Measurements from ENCODE around the gene LYPD6B.

LYPD6B gene

DNA sequence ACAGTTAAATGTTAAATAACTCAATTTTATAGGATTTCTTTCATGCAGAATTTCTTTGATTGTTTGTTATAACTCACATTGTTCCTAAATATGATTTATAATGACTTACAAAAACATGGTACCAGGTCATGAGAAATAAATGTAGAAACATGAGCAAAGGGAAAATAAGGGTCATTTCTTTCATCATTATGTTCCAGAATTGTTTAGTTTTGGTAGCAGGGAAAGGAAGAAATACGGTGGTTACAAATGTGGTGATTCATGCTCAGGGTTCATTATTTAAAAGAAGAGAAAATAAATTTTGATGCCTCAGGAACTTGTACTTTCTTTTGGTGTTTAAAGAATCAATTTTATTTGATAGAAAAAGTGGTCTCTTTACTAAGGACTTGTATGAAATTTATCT is 4.4 kb downstream of the LYPD6B start:
- no peak for DNase-seq

DNA sequence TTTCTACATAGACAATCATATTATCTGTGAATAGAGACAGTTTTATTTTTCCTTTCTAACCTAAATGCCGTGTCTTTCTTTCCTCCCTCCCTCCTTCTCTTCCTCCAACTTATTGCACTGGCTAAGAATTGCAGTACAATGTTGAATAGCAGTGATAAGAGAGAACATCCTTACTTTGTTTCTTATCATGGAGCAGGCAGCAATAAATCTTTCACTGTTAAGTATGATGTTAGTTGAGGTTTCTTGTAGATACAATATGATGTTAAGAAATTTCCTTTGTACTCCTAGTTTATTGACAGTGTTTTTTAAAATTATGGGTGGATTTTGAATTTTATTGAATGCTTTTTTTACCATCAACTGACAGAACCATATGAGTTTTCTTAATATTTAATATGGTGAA is 6.0 kb downstream of the LYPD6B start:
- no peak for DNase-seq

- no peak for DNase-seq
These were observed 8.6 kb downstream of the LYPD6B start for GRCh38 chr2:149047118-149047517.

DNA sequence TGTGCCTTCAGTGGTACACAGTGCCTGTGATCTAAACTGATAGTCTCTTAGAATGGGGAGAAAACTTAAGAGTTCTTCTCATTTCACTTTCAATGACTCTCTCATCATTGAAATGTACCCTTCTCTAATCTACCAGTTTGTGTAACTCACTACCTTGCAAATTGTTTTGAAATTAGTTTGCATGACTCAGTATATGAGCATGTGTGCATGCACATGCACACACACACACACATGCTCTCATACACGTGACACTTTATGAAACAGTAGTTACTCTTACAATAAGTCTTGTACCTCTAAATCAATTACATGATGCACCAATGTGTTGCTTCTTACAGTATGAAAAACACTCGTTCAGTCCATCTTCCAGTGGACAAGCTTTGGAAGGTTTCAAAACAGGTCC is 10.6 kb downstream of the LYPD6B start:
- no peak for DNase-seq

GRCh38 chr2:149050188-149050587 is 11.7 kb downstream of the LYPD6B start:
- DNase-seq = no peak

GRCh38 chr2:149055751-149056150 is 17.3 kb downstream of the LYPD6B start:
- DNase-seq = no peak

DNA sequence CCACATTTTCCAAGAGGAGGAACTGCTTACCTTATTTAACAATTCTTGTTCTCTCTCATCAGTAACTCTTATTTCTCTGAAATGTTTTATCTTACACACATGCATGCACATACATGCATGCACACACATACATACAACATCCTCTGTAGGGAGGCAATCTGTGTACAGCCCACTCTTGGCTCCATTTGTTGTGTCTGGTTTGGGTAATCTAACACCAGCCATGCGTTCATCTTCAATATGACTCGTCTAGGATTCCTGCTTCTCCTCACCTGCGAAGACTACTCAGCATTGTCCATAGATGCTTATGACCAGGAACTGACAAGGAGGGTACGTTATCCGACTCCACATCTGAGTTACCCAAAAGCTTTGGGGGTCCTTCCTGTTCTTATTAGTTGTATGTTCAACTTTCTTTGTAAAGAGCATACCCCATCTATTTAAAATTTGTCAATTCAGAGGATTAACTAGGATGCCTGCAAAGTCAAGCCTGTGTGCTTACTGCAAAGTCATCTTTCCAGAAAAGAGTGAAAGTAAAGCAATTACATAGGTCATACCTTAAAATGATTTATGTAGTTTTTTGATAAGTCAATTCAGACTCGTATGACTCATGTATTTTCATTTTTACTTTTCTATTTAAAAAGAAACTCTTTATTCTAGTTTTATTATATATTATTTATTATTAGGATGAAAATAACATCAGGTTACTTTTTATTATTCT is 18.2 kb downstream of the LYPD6B start:
- DNase-seq = no peak

- no peak for DNase-seq
These were observed 18.9 kb downstream of the LYPD6B start for GRCh38 chr2:149057401-149057800.

DNA sequence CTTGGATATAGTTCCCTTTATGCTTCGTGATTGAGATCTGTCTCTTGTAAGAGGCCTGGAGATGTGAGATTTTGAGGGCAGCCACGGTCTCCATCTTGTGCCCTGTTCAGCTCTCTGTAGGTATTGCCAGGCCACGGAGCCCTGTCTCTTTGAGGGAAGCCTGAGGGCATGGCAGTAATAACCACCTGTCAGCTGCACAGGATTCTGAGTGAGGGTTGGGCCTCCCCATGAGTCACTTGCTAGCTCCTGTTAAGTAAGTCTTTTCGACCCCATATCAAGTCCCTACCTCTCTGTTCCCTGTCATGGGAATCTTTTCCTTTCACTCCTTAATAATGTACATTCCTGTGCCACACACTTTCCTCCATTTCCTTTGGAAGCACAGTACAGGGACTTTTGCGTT is 20.4 kb downstream of the LYPD6B start:
- no peak for DNase-seq

DNA sequence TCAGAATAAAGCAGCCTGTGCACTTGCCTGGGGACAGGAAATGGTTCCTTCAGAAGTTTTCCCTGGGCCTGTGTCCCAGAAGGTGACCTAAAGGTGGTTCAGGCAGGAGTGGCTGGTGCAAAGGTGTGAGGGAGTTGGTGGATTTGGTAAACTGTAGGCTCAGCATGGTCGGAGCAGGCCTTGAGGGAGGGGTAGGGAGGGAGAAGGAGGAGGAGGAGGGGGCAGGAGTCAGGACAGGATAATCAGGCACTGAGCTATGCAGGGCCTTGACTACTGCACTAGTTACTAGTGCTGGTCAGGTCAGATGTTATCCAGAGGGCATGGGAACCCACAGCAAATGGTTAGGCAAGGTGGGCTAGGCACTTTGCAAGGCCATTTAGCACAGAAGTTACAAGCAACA is 21.3 kb downstream of the LYPD6B start:
- no peak for DNase-seq

DNA sequence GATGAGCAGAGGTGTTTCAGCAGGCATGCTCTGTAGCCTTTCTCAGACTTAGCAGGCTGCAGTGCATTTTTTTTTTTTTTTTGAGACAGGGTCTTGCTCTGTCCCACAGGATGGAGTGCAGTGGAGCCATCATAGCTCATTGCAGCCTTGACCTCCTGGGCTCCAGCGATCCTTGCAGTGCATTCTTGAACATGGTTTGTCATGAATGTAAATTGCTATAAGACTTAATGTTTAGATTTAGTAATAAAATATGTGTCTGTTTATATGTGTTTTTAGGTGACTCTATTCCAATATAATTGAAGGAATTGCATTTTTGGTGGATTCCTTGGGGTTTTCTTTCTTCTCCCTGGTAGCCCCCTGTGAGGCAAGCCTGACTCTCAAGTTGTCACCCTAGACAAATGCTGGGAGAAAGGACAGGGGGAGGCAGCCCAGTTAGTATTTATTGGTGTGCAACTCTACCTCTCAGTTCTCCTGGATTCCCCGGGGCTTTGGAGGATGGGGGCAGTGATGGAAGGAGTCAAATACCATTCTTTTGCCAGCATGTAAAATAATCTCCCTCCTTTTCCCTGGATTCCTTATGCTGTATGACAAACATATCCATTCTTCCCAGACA is 22.7 kb downstream of the LYPD6B start:
- no peak for DNase-seq

DNA sequence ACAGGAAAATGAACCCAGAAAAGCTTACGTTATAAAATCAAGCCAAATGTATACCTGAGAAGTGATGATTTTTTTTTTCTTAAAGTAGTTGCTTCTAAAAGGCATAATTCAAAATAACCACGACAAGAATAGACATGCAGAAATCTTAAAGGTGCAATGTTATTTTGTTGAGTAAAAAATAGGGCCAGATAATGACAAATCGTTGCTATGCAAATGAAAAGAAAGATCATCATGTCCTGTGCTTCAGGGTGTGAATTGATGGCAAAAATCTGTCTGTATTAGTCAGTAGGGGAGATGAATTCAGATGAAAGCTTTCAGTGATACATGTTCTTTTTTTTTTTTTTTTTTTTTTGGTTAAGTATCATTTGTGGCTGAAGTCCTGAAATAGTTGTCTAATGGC is 24.0 kb downstream of the LYPD6B start:
- no peak for DNase-seq

DNA sequence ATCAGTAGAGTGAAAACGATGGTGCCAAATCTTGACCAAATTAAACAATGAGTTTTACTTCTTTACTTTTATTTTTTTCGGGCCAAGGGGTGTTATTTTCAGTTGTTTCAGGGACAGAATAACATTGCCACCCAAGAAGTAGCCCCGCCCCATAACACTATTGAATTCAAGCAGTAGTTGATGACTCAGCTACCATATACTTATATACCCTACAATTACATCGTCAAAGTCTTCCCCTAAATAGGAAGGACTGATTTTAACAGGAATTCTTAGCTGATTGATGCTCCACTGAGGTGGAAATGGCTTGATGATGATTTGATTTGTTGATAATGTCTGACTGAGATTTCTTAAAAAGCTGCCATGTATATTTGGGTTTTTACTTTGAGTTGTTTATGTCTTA is 24.7 kb downstream of the LYPD6B start:
- DNase-seq = no peak

GRCh38 chr2:149064365-149064841 is 25.9 kb downstream of the LYPD6B start:
- no peak for DNase-seq

- DNase-seq = no peak
These were observed 26.5 kb downstream of the LYPD6B start for GRCh38 chr2:149064856-149065630.

DNA sequence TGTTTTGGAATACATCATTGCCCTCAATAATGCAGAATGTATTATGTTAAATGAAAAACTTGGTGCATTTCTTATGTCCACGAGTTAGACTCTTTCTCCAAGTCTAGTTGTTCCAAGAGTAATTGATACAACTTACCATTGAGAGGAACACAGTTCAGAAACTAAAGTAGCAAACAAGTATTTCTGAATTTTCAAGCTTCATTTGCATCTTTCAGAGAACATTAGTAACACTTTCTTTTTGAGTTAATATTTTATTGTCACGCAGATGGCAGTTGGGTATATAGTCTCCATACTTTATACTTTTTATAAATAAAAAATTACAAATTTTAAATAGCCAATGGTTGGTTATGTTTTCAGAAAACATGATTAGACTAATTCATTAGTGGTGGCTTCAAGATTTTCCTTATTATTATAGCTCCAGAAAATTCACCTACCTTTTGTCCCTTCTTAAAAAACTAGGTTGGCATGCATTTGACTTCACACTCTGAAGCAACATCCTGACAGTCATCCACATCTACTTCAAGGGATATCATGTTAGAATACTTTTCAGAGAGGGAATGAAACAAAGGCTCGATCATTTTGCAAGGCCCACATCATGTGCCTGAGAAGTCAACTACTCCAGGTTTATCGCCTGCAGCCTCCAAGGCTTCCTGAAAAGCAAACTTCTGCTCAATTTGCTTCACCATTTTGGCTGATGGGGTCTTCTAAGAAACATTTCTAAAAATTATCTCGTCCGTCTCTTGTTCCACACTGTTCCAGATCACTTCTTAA is 29.9 kb downstream of the LYPD6B start:
- DNase-seq = no peak

DNA sequence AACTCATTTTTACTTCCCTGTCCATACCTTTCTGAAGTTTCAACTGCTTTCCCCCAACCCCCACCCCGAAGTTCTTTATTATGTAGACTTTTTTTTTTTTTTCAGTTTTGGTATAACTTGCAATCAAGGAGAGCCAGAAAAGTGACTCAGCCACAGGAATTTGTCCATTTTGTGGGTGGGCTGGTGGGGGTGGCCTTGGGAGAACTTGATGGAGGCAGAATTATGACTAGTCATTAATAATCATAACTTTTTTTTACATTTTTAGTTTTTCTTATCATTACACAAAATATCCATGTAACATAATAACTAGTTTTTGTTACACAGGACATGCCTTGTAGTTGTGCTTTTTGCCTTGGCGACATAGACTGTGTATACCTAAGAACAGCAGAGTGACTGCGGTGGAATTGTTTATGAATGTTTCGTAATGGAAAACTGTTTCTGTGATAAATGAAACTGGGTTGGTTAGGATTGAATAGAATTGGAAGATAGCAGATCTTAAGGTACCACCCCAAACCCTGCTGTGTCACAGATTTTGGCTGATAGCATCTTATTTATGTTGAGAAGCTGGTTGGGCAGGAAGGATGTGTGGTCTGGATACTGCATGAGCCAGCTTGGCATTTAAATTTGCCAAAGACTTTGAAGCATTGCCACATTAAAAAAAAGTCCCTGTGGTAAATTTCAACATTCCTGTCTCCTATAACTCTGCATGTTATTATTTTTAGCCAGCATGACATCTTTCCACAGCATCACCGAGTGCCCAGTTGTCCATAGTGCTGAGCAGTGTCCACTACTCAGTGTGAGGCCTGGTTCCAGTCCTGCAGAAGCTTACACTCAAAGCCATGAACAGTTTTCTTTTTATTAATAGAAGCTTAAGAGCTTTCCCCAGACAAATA is 30.7 kb downstream of the LYPD6B start:
- peak in 3 of 4 experiments; percentile 15 to 55 (median 15) for DNase-seq

DNA sequence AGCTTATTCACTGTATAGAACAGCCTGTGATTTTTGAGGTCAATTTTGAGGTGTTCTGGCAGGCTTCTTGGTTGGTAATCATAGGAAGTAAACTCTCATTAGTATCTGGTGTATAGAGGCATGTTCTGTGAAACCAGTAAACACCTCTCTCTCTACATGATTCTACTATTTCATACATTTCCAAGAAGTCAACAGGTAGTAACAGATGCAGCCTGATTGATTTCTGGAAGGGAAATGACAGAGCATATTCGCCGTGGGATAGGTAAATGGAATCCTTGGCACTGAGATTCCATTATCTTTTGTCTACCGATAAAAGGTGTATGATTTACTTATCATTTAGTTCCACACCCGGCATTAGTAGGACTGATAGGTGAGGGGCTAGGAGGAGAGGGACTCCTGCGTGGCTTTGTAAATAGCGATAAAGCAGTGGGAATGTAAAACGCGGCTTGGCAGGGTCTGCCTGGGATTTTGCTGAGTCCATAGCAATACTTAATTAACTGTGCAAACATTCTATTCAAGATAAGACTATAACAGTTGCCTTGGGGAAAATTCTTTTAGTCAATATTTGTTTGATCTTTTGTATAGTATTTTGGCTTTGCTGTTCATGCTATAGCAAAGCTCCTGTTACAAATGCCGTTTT is 32.3 kb downstream of the LYPD6B start:
- DNase-seq = no peak

GRCh38 chr2:149075105-149075504 is 36.6 kb downstream of the LYPD6B start:
- DNase-seq = no peak

DNA sequence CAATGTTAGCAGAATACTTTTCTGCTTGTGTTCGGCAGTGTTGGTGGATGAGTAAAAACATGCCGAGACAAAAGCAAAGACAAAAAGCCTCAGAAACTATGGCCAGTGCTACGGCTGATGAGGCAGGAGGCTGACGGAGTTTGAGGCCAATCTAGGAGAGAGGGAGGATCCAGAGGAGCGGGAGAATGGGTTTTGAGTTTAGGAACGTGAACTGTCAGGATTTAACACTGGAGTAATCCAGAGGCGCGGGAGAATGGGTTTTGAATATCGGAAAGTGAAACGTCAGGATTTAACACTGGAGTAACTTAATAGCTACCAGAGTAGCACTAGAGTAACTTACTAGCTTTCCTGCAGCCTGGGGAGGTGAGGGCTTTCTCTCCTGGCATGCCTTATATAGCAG is 37.4 kb downstream of the LYPD6B start:
- DNase-seq = no peak

GRCh38 chr2:149076863-149077412 is 38.4 kb downstream of the LYPD6B start:
- DNase-seq = no peak

Data from suppressor macrophage (primary cell).